Stimulated activated CD4-positive, alpha-beta T cell treated with anti-CD3 and anti-CD28 coated beads, Interleukin-12 subunit alpha, Interleukin-12 subunit beta, amount 100 ng/mL, for 24 hours (primary cell): ENCODE results near the gene CEP57L1.
"Not testable (repeated sequence)": the region's sequence is repeated elsewhere in the genome, so short reads cannot be mapped to it uniquely, and the experiment has no call there.

Source experiments
- DNase-seq, 2 experiments: peaks; one replicate each; pipeline ENCODE4 v3.0.0-alpha.2; 2020; ENCODE audit warnings: low read depth in 2 of 2

CEP57L1 gene

GRCh38 chr6:109172101-109172746 is 76.9 kb downstream of the CEP57L1 start:
- DNase-seq = no peak

DNA sequence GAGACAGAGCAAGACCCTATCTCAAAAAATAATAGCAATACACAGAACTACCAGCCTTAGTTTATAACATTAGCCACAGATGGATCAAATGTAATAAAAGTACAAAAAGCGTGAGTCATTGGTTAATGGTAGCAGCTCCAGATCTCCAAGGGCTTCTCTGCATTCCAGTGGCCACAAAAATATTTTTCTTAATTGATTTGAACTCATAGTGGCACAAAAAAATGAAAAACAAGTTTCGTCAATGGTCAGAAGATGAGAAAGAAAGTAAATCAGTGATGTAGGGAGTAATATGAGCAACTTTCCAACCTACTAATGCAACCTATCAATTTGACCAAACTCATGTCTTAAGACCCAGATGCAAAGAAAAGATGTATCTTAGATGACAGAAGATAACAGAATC is 79.6 kb downstream of the CEP57L1 start:
- no peak for DNase-seq

DNA sequence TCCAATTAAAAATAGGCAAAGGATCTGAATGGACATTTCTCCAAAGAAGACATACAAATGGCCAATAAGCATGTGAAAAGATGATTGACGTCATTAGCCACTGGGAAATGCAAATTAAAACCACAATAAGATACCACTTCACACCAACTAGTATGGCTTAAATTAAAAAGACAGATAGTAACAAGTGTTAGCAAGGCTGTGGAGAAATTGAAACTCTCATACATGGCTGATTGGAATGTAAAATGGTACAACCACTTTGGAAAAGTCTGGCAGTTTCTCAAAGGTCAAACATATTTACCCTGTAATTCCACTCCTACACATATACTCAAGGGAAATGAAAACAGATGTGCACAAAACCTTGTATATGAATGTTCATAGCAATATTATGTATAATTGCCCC is 83.6 kb downstream of the CEP57L1 start:
- DNase-seq = no peak

DNA sequence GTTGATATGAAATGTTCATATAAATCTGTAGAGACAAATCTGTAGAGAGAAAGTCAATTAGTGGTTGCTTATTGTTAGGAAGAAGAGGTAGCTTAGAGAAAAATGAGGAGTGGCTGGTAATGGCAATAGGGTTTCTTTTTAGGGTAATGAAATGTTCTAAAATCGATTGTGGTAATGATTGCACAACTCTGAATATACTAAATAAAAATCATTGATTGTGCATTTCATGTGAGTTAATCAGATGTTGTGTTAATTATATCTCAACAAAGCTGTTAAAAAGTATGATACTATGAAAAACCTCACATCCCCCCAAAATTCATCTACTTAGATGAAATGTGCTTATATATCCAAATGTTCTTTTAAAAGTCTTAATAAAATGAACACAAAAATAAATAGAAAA is 84.2 kb downstream of the CEP57L1 start:
- DNase-seq = no peak

GRCh38 chr6:109182578-109182977 is 87.3 kb downstream of the CEP57L1 start:
- DNase-seq = no peak

GRCh38 chr6:109183109-109183650 is 87.9 kb downstream of the CEP57L1 start:
- DNase-seq = no peak

- no peak for DNase-seq
Measured at GRCh38 chr6:109184638-109185037, 89.3 kb downstream of the CEP57L1 start.

- no peak for DNase-seq
Measured at GRCh38 chr6:109186012-109186411, 90.7 kb downstream of the CEP57L1 start.

- DNase-seq = peak; percentile 28 to 46
Measured at GRCh38 chr6:109187399-109188114, 92.2 kb downstream of the CEP57L1 start.

- DNase-seq = no peak
Measured at GRCh38 chr6:109188115-109188411, 92.8 kb downstream of the CEP57L1 start.

DNA sequence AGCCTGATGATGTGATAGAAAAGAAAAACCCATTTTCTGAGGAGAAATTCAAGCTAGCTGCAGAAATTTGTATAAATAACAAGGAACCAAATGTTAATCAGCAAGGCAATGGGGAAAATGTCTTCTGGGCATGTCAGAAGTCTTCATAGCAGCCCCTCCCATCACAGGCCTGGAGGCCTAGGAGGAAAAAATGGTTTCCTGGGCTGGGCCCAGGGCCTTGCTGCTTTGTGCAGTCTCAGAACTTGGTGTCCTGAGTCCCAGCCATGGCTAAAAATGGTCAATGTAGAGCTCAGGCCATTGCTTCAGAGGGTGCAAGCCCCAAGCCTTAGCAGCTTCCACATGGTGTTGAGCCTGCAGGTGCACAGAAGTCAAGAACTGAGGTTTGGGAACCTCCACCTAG is 96.1 kb downstream of the CEP57L1 start:
- DNase-seq = not testable (repeated sequence)

GRCh38 chr6:109192865-109193264 is 97.6 kb downstream of the CEP57L1 start:
- no peak for DNase-seq

DNA sequence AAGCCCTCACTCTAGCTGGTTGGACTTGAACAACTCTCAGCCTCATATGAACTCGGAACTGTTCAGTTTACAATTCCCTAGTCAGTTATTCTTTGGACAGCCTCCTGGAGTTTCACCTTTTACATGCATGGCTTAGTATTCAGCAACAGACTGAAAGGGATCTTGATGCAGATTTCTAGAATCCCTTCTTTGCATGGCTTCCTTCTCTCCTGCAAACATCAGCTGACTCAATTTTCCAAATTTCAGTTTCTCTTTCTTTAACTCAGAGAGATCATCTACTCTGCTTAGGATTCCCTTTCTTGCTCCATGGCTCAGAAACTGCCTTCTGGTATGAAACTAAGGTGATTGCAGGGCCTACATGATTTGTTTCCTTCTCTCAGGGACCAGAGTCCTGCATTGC is 99.6 kb downstream of the CEP57L1 start:
- DNase-seq = no peak

GRCh38 chr6:109197061-109197460 is 101.8 kb downstream of the CEP57L1 start:
- no peak for DNase-seq

- DNase-seq = no peak
Measured at GRCh38 chr6:109202409-109203264, 107.3 kb downstream of the CEP57L1 start.

GRCh38 chr6:109204511-109204910 is 109.2 kb downstream of the CEP57L1 start:
- no peak for DNase-seq

DNA sequence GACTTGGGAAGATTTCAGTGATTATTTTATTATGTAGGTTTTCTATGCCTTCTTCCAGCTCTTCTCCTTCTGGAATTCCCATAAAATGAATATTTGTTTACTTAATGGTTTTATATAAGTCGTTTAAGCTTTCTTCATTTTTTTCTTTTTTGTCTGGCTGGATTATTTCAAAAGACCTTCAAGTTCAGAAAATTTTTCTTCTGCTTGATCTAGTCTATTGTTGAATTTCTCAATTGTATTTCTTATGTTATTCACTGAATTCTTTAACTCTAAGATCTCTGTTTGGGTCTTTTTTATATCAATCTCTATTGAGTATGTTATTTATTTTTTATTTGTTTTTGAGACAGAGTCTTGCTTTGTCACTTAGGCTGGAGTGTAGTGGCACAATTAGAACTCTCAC is 117.4 kb downstream of the CEP57L1 start:
- DNase-seq = no peak
